CD14-positive monocyte (primary cell): ENCODE results near the gene CCDC93. TPM values are rescaled to one million over a fixed set of nuclear protein-coding genes. Genes with fewer than 3 reads are reported as not detected.

Experiments used
- DNase-seq, 3 donors: peaks; one replicate each; pipeline ENCODE4 v3.0.0-alpha.2; 2011 to 2022
- H2AFZ ChIP-seq: 2 replicates; pipeline ENCODE4 v1.6.0; 2012; ENCODE audit warnings: mild to moderate bottlenecking, low read depth, low read length, inconsistent platforms; ENCODE audit not compliant: insufficient read depth, poor library complexity, severe bottlenecking
- H3K27ac ChIP-seq, 2 donors: 1 replicate in 1 of 2; 2 replicates in 1 of 2; pipeline ENCODE4 v1.5.1; 2012 to 2013; ENCODE audit warnings: low read length in 2 of 2, control low read depth in 1 of 2, inconsistent platforms in 1 of 2, low read depth in 1 of 2, mild to moderate bottlenecking in 1 of 2
- H3K27me3 ChIP-seq, 2 donors: one replicate each; pipeline versions ENCODE4 v1.6.0 to v1.6.1; 2011 to 2013; ENCODE audit warnings: low read length in 2 of 2; ENCODE audit not compliant: control insufficient read depth in 2 of 2, insufficient read depth in 2 of 2
- H3K36me3 ChIP-seq, 2 donors: replicated peaks in 1 of 2; 1 replicate in 1 of 2; 2 replicates in 1 of 2; pipeline versions ENCODE4 v1.5.1 to v1.6.1; 2012 to 2013; ENCODE audit warnings: low read length in 2 of 2, control low read depth in 1 of 2, inconsistent platforms in 1 of 2, mild to moderate bottlenecking in 1 of 2; ENCODE audit not compliant: insufficient read depth in 2 of 2, control insufficient read depth in 1 of 2
- H3K4me1 ChIP-seq, 2 donors: 1 replicate in 1 of 2; 2 replicates in 1 of 2; pipeline versions ENCODE4 v1.5.1 to v1.6.1; 2012 to 2013; ENCODE audit warnings: low read length in 2 of 2, control low read depth in 1 of 2, inconsistent platforms in 1 of 2, mild to moderate bottlenecking in 1 of 2, moderate library complexity in 1 of 2; ENCODE audit not compliant: insufficient read depth in 2 of 2, control insufficient read depth in 1 of 2
- H3K4me2 ChIP-seq: replicated peaks from 2 replicates; pipeline ENCODE3; 2012; ENCODE audit warnings: low read length, moderate library complexity, mild to moderate bottlenecking; ENCODE audit not compliant: poor library complexity, severe bottlenecking; ENCODE audit errors: extremely low read depth
- H3K4me3 ChIP-seq, 3 experiments: fragments of 200-600 bp in 1 of 3; sonication (generic) in 1 of 3; replicated peaks in 1 of 3; 1 replicate in 2 of 3; 2 replicates in 1 of 3; pipeline ENCODE4 v1.5.1; 2011 to 2013; ENCODE audit warnings: low read length in 3 of 3, mild to moderate bottlenecking in 3 of 3, control low read depth in 2 of 3, low read depth in 2 of 3, inconsistent platforms in 1 of 3, moderate library complexity in 1 of 3
- H3K79me2 ChIP-seq: 2 replicates; pipeline ENCODE4 v1.6.0; 2012; ENCODE audit warnings: mild to moderate bottlenecking, control low read depth, inconsistent platforms, low read length, moderate library complexity; ENCODE audit not compliant: insufficient read depth
- H3K9ac ChIP-seq: 2 replicates; pipeline ENCODE4 v1.6.0; 2017; ENCODE audit warnings: low read length, mild to moderate bottlenecking; ENCODE audit not compliant: insufficient read depth, poor library complexity, severe bottlenecking
- H3K9me3 ChIP-seq, 2 donors: replicated peaks in 1 of 2; 1 replicate in 1 of 2; 2 replicates in 1 of 2; pipeline versions ENCODE4 v1.5.1 to v1.6.1; 2012 to 2013; ENCODE audit warnings: low read length in 2 of 2, control low read depth in 1 of 2; ENCODE audit not compliant: control insufficient read depth in 1 of 2, insufficient read depth in 1 of 2
- H4K20me1 ChIP-seq: 2 replicates; pipeline ENCODE4 v1.6.0; 2012; ENCODE audit warnings: mild to moderate bottlenecking, low read length, control low read depth, moderate library complexity; ENCODE audit not compliant: insufficient read depth
- H3K27ac Mint-ChIP-seq, 7 donors: one replicate each; pipeline ENCODE4 v1.8.0; 2020; ENCODE audit warnings: mild to moderate bottlenecking in 7 of 7, mixed read lengths in 7 of 7, moderate library complexity in 6 of 7, inconsistent platforms in 2 of 7
- H3K27me3 Mint-ChIP-seq, 3 donors: one replicate each; pipeline ENCODE4 v1.8.0; 2021 to 2022; ENCODE audit warnings: low read depth in 3 of 3, mild to moderate bottlenecking in 3 of 3, mixed read lengths in 3 of 3, moderate library complexity in 3 of 3, inconsistent platforms in 1 of 3
- H3K36me3 Mint-ChIP-seq, 2 donors: one replicate each; pipeline ENCODE4 v1.8.0; 2020; ENCODE audit warnings: mixed read lengths in 2 of 2, inconsistent platforms in 1 of 2, mild to moderate bottlenecking in 1 of 2
- H3K4me1 Mint-ChIP-seq: one replicate; pipeline ENCODE4 v1.8.0; 2020; ENCODE audit warnings: mild to moderate bottlenecking, mixed read lengths
- H3K4me3 Mint-ChIP-seq, 2 donors: one replicate each; pipeline ENCODE4 v1.8.0; 2020; ENCODE audit warnings: mild to moderate bottlenecking in 2 of 2, mixed read lengths in 2 of 2, moderate library complexity in 1 of 2
- H3K9me3 Mint-ChIP-seq, 7 donors: one replicate each; pipeline ENCODE4 v1.8.0; 2020 to 2022; ENCODE audit warnings: mixed read lengths in 7 of 7, mild to moderate bottlenecking in 6 of 7, moderate library complexity in 6 of 7, inconsistent platforms in 2 of 7
- WGBS: methylation state at CpG from one replicate; pipeline ENCODE4 v1.1.5; 2013; ENCODE audit warnings: missing lambda C conversion rate; ENCODE audit not compliant: insufficient coverage; 5-methylcytosine and 5-hydroxymethylcytosine counted together
- intact Hi-C, 2 donors: fragments of 100-400 bp; cut with micrococcal nuclease; formaldehyde crosslinking; loops; one replicate each; pipeline versions ENCODE4 v1.15.0 to v1.15.1; 2023
- polyA plus RNA-seq, 3 donors: library from polyadenylated mRNA; depleted of rRNA in 1 of 3; unstranded in 2 of 3; stranded (reverse) in 1 of 3; fragments of 300-500 nt in 2 of 3; fragments of >200 nt in 1 of 3; fragmentation: Illumina TruSeq in 2 of 3; gene quantifications; 1 replicate in 2 of 3; 2 replicates in 1 of 3; pipeline ENCODE4 v1.2.3, GENCODE V29; 2012 to 2021
- small RNA-seq: library from RNA; depleted of rRNA; stranded (forward); fragments of <200 nt; gene quantifications from one replicate; pipeline ENCODE3, GENCODE V24; 2012; ENCODE audit warnings: low read depth; ENCODE audit not compliant: insufficient read length
- TF ChIP-seq, protein P1 (sequence below): fragments of 200-600 bp; IDR thresholded peaks from one replicate; pipeline ENCODE4 v1.8.0; 2022; ENCODE audit warnings: antibody characterized with exemption, mild to moderate bottlenecking

Gene CCDC93
- polyA plus RNA-seq, 3 donors: 2.5 to 20.7 (median 5.8) TPM

DNA sequence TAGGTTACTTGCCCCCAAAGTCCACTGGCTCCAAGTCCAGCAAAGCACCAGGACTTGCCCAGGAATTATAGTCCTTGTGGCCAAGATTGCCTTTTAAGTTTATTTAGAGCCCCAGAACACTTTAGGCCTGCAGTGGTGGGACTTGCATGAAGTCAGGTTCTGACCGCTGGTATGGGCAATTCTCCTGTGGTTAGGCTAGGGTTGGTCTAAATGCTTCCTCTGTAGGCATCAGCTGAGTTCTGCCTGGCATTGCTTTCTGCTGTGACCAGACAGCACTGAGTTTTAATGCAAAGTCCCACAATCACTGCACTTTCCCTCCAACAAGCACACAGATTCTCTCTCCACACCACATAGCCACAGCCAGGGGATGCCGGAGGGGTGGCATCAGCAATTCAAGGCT lies 134.9 kb downstream of the CCDC93 start:
- intact Hi-C loops: no loop called here
- H3K4me1 Mint-ChIP-seq: no peaks in the 10 kb centered on the region
- H3K4me1 ChIP-seq: no peaks in the 10 kb centered on the region
- peaks cover 11 to 13% of the 10 kb centered on the region in 2 donors for H3K9me3 ChIP-seq
- no peaks in the 10 kb centered on the region for H3K79me2 ChIP-seq
- no peak overlapping the region for H3K4me3 ChIP-seq
- peak overlapping the region in 1 of 7 donors; percentile 20 for H3K27ac Mint-ChIP-seq
- no peaks in the 10 kb centered on the region for H4K20me1 ChIP-seq
- H2AFZ ChIP-seq: no peak overlapping the region
- no peak for DNase-seq
- H3K27me3 ChIP-seq: no peaks in the 10 kb centered on the region
- no peak overlapping the region for H3K9ac ChIP-seq
- TF ChIP-seq, protein P1, sequence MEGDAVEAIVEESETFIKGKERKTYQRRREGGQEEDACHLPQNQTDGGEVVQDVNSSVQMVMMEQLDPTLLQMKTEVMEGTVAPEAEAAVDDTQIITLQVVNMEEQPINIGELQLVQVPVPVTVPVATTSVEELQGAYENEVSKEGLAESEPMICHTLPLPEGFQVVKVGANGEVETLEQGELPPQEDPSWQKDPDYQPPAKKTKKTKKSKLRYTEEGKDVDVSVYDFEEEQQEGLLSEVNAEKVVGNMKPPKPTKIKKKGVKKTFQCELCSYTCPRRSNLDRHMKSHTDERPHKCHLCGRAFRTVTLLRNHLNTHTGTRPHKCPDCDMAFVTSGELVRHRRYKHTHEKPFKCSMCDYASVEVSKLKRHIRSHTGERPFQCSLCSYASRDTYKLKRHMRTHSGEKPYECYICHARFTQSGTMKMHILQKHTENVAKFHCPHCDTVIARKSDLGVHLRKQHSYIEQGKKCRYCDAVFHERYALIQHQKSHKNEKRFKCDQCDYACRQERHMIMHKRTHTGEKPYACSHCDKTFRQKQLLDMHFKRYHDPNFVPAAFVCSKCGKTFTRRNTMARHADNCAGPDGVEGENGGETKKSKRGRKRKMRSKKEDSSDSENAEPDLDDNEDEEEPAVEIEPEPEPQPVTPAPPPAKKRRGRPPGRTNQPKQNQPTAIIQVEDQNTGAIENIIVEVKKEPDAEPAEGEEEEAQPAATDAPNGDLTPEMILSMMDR: no peak
- H3K27ac ChIP-seq: no peak overlapping the region
- no peak overlapping the region for H3K4me2 ChIP-seq
- no peaks in the 10 kb centered on the region for H3K36me3 Mint-ChIP-seq
- H3K27me3 Mint-ChIP-seq: peaks cover 0 to 4% (median 3%) of the 10 kb centered on the region in 3 donors
- peaks cover 4 to 27% (median 18%) of the 10 kb centered on the region in 7 donors for H3K9me3 Mint-ChIP-seq
- no peaks in the 10 kb centered on the region for H3K36me3 ChIP-seq
- 80% methylated on average over 1 of the region's 2 CpGs for WGBS
- H3K4me3 Mint-ChIP-seq: no peak overlapping the region

- no peaks in the 10 kb centered on the region for H3K4me1 ChIP-seq
- no CpG with 5 or more reads among the region's 1 CpG for WGBS
Measured at GRCh38 chr2:117875786-117876185, 138.1 kb downstream of the CCDC93 start.

More at GRCh38 chr2:117875786-117876185, 138.1 kb downstream of the CCDC93 start:
- TF ChIP-seq, protein P1: no peak
- Mint-ChIP-seq H3K27me3 (peaks cover 0 to 5% (median 3%) of the 10 kb centered on the region in 3 donors), H3K36me3 (no peaks in the 10 kb centered on the region), H3K9me3 (peaks cover 2 to 8% (median 5%) of the 10 kb centered on the region in 7 donors), H3K4me3 (no peak overlapping the region), H3K4me1 (no peaks in the 10 kb centered on the region), H3K27ac (no peak overlapping the region)
- no peaks in the 10 kb centered on the region for H4K20me1 ChIP-seq
- H3K27me3 ChIP-seq: no peaks in the 10 kb centered on the region
- H3K36me3 ChIP-seq: no peaks in the 10 kb centered on the region
- no peak overlapping the region for H3K4me3 ChIP-seq
- no peak overlapping the region for H2AFZ ChIP-seq
- intact Hi-C loops: no loop called here
- H3K9ac ChIP-seq: no peak overlapping the region
- H3K79me2 ChIP-seq: no peaks in the 10 kb centered on the region
- DNase-seq: no peak
- no peak overlapping the region for H3K4me2 ChIP-seq
- H3K9me3 ChIP-seq: no peaks in the 10 kb centered on the region
- no peak overlapping the region for H3K27ac ChIP-seq

Small RNAs within 50 kb of the gene (small RNA-seq; reads per million reads assigned to genes)
- not detected for gene RN7SL111P

Other genes starting within 250 kb of the CCDC93 start
- 10 to 100 TPM; 19.1 to 21.1 (median 19.7) TPM for gene DDX18, start 199.4 kb downstream of the CCDC93 start, polyA plus RNA-seq
- 10 to 100 TPM; 13.6 to 17.2 (median 14.8) TPM for gene INSIG2, start 74.4 kb upstream of the CCDC93 start, polyA plus RNA-seq